ENCODE results near the gene SAMD8.
A peak's percentile ranks its signal among the peaks of the same experiment; 100 is the strongest.
"Not testable (repeated sequence)": the region's sequence is repeated elsewhere in the genome, so short reads cannot be mapped to it uniquely, and the experiment has no call there.

SAMD8 gene

GRCh38 chr10:75105576-75106197, 5.8 kb upstream of the SAMD8 start:
- Histone ChIP-seq H3K4me3 (replicated peaks; ENCODE audit: insufficient read depth, low read length) (no peak overlapping the region), H3K27me3 (ENCODE audit: insufficient read depth, poor library complexity, severe bottlenecking) (no peaks in the 10 kb centered on the region), H3K27ac (replicated peaks) (no peak overlapping the region)
- TF ChIP-seq SPI1 (IDR thresholded peaks at IDR 0.05; ENCODE audit: borderline replicate concordance, low read depth) (no peak), GABPA (IDR thresholded peaks at IDR 0.05; ENCODE audit: low read depth) (no peak), POLR2AphosphoS5 (IDR thresholded peaks at IDR 0.05; ENCODE audit: low read depth) (no peak), REST (IDR thresholded peaks at IDR 0.05; ENCODE audit: insufficient replicate concordance, low read depth) (no peak), CTCF (IDR thresholded peaks at IDR 0.05; ENCODE audit: insufficient read depth, low read length) (no peak)
- no peak for DNase-seq (ENCODE audit: low read depth in 1 of 2, low spot score in 1 of 2)

GRCh38 chr10:75106242-75106641, 5.2 kb upstream of the SAMD8 start:
- H3K27ac ChIP-seq (replicated peaks): no peak overlapping the region
- no peak for TF ChIP-seq POLR2AphosphoS5 (IDR thresholded peaks at IDR 0.05; ENCODE audit: low read depth)
- TF ChIP-seq SPI1 (IDR thresholded peaks at IDR 0.05; ENCODE audit: borderline replicate concordance, low read depth): no peak
- TF ChIP-seq CTCF (IDR thresholded peaks at IDR 0.05; ENCODE audit: insufficient read depth, low read length): no peak
- TF ChIP-seq GABPA (IDR thresholded peaks at IDR 0.05; ENCODE audit: low read depth): no peak
- no peak for TF ChIP-seq REST (IDR thresholded peaks at IDR 0.05; ENCODE audit: insufficient replicate concordance, low read depth)
- H3K27me3 ChIP-seq (ENCODE audit: insufficient read depth, poor library complexity, severe bottlenecking): no peaks in the 10 kb centered on the region
- H3K4me3 ChIP-seq (replicated peaks; ENCODE audit: insufficient read depth, low read length): no peak overlapping the region
- DNase-seq (ENCODE audit: low read depth in 1 of 2, low spot score in 1 of 2): no peak

- not testable (repeated sequence) for H3K4me3 ChIP-seq (replicated peaks; ENCODE audit: insufficient read depth, low read length); DNase-seq (ENCODE audit: low read depth in 1 of 2, low spot score in 1 of 2); H3K27ac ChIP-seq (replicated peaks)
Observed at GRCh38 chr10:75106891-75107290, 4.6 kb upstream of the SAMD8 start.

GRCh38 chr10:75107756-75108683, 3.4 kb upstream of the SAMD8 start:
- Histone ChIP-seq H3K4me3 (replicated peaks; ENCODE audit: insufficient read depth, low read length) (no peak overlapping the region), H3K27me3 (ENCODE audit: insufficient read depth, poor library complexity, severe bottlenecking) (no peaks in the 10 kb centered on the region), H3K27ac (replicated peaks) (peak overlapping the region; percentile 2; the same call in 1 of the 2 replicates)
- peak in 1 of 2 experiments; percentile 29 for DNase-seq (ENCODE audit: low read depth in 1 of 2, low spot score in 1 of 2)
- TF ChIP-seq REST (IDR thresholded peaks at IDR 0.05; ENCODE audit: insufficient replicate concordance, low read depth) (no peak), SPI1 (IDR thresholded peaks at IDR 0.05; ENCODE audit: borderline replicate concordance, low read depth) (no peak), POLR2AphosphoS5 (IDR thresholded peaks at IDR 0.05; ENCODE audit: low read depth) (no peak), CTCF (IDR thresholded peaks at IDR 0.05; ENCODE audit: insufficient read depth, low read length) (no peak), GABPA (IDR thresholded peaks at IDR 0.05; ENCODE audit: low read depth) (no peak)

More at GRCh38 chr10:75106891-75107290, 4.6 kb upstream of the SAMD8 start:
- not testable (repeated sequence) for H3K27me3 ChIP-seq (ENCODE audit: insufficient read depth, poor library complexity, severe bottlenecking)
